IMR-90 (cell line): ENCODE results near the gene INTS11. TPM values are rescaled to one million over a fixed set of nuclear protein-coding genes. Genes with fewer than 3 reads are reported as not detected.
A peak's percentile ranks its signal among the peaks of the same experiment; 100 is the strongest.
"Not testable (repeated sequence)": the region's sequence is repeated elsewhere in the genome, so short reads cannot be mapped to it uniquely, and the experiment has no call there.

Experiments used
- ATAC-seq: fragments of 200-7000 bp; cut with Tn5 transposase; 2 replicates; pipeline ENCODE4 v1.9.1; 2020; ENCODE audit warnings: low read depth, mild to moderate bottlenecking, moderate library complexity
- BruUV-seq: library from RNA; stranded (reverse); fragments of 400-500 nt; replicated peaks from 2 replicates; lab custom pipeline; 2021; lab: Mats Ljungman, UMichigan
- CTCF ChIA-PET: fragments of 300-600 bp; formaldehyde crosslinking; extraction: SDS; loops from one replicate; lab custom pipeline; 2021; ENCODE audit warnings: antibody characterized with exemption; lab: Yijun Ruan, JAX
- POLR2A ChIA-PET: fragments of 300-600 bp; sonication (Branson Sonifier 250); formaldehyde crosslinking; loops from one replicate; lab custom pipeline; 2022; ENCODE audit warnings: antibody characterized with exemption; ENCODE audit not compliant: unreplicated experiment; lab: Charles Lee
- DNase-seq: peaks from one replicate; pipeline ENCODE4 v3.0.0; 2013
- H2AFZ ChIP-seq: replicated peaks from 2 replicates; pipeline ENCODE3; 2013; ENCODE audit warnings: low read length, mild to moderate bottlenecking; ENCODE audit not compliant: poor library complexity
- H2AK5ac ChIP-seq: 2 replicates; pipeline ENCODE4 v1.6.1; 2013; ENCODE audit warnings: low read depth, low read length, inconsistent platforms
- H2AK9ac ChIP-seq: replicated peaks from 2 replicates; pipeline ENCODE3; 2013; ENCODE audit warnings: mild to moderate bottlenecking, low read depth, low read length, moderate library complexity; ENCODE audit not compliant: poor library complexity
- H2BK120ac ChIP-seq: 2 replicates; pipeline ENCODE4 v1.6.1; 2013; ENCODE audit warnings: low read depth, low read length, inconsistent platforms
- H2BK15ac ChIP-seq: 3 replicates; pipeline ENCODE4 v1.6.1; 2013; ENCODE audit warnings: low read depth, low read length, inconsistent platforms
- H2BK20ac ChIP-seq: 2 replicates; pipeline ENCODE4 v1.6.1; 2013; ENCODE audit warnings: low read depth, mild to moderate bottlenecking, inconsistent platforms, low read length, moderate library complexity
- H2BK5ac ChIP-seq: 2 replicates; pipeline ENCODE4 v1.6.1; 2013; ENCODE audit warnings: mild to moderate bottlenecking, low read depth, low read length, inconsistent platforms; ENCODE audit not compliant: poor library complexity, severe bottlenecking
- H3K14ac ChIP-seq: replicated peaks from 2 replicates; pipeline ENCODE4 v1.6.1; 2013; ENCODE audit warnings: low read depth, low read length, inconsistent platforms
- H3K18ac ChIP-seq: 2 replicates; pipeline ENCODE4 v1.6.1; 2013; ENCODE audit warnings: low read depth, low read length, control low read depth
- H3K23ac ChIP-seq: 2 replicates; pipeline ENCODE4 v1.6.1; 2013; ENCODE audit warnings: low read depth, low read length, inconsistent platforms
- H3K27ac ChIP-seq: 2 replicates; pipeline ENCODE4 v1.5.1; 2013; ENCODE audit warnings: mild to moderate bottlenecking, control low read depth, low read length; ENCODE audit not compliant: insufficient read depth
- H3K27me3 ChIP-seq: 2 replicates; pipeline ENCODE4 v1.6.1; 2013; ENCODE audit warnings: low read length; ENCODE audit not compliant: control insufficient read depth, insufficient read depth
- H3K36me3 ChIP-seq: 2 replicates; pipeline ENCODE4 v1.6.1; 2013; ENCODE audit warnings: low read length, mixed read lengths; ENCODE audit not compliant: control insufficient read depth, insufficient read depth
- H3K4ac ChIP-seq: 2 replicates; pipeline ENCODE4 v1.6.1; 2013; ENCODE audit warnings: low read depth, low read length, inconsistent platforms
- H3K4me1 ChIP-seq: 2 replicates; pipeline ENCODE4 v1.6.1; 2013; ENCODE audit warnings: low read length, mixed read lengths; ENCODE audit not compliant: control insufficient read depth, insufficient read depth
- H3K4me2 ChIP-seq: 2 replicates; pipeline ENCODE4 v1.6.1; 2013; ENCODE audit warnings: low read depth, mild to moderate bottlenecking, control low read depth, low read length, moderate library complexity
- H3K4me3 ChIP-seq: 2 replicates; pipeline ENCODE4 v1.5.1; 2013; ENCODE audit warnings: low read depth, mild to moderate bottlenecking, control low read depth, low read length, moderate library complexity; ENCODE audit not compliant: insufficient read depth
- H3K56ac ChIP-seq: 2 replicates; pipeline ENCODE4 v1.6.1; 2013; ENCODE audit warnings: low read length, inconsistent platforms; ENCODE audit not compliant: insufficient read depth; ENCODE audit errors: extremely low read depth
- H3K79me1 ChIP-seq, 2 experiments: 2 replicates each; pipeline ENCODE4 v1.6.1; 2013; ENCODE audit warnings: low read length in 2 of 2, inconsistent platforms in 1 of 2, low read depth in 1 of 2
- H3K9ac ChIP-seq: 2 replicates; pipeline ENCODE4 v1.6.1; 2013; ENCODE audit warnings: low read depth, low read length, control low read depth
- H3K9me1 ChIP-seq: 2 replicates; pipeline ENCODE4 v1.6.1; 2013; ENCODE audit warnings: low read length, inconsistent platforms; ENCODE audit not compliant: insufficient read depth
- H3K9me3 ChIP-seq: 2 replicates; pipeline ENCODE4 v1.6.1; 2013; ENCODE audit warnings: low read length; ENCODE audit not compliant: control insufficient read depth, insufficient read depth
- H4K20me1 ChIP-seq: 2 replicates; pipeline ENCODE4 v1.6.1; 2013; ENCODE audit warnings: low read length, inconsistent platforms; ENCODE audit not compliant: insufficient read depth
- H4K5ac ChIP-seq: 2 replicates; pipeline ENCODE4 v1.6.1; 2013; ENCODE audit warnings: mild to moderate bottlenecking, low read depth, low read length, control low read depth
- H4K8ac ChIP-seq, 2 experiments: 2 replicates each; pipeline ENCODE4 v1.6.1; 2013; ENCODE audit warnings: low read depth in 2 of 2, low read length in 2 of 2, control low read depth in 1 of 2, inconsistent platforms in 1 of 2
- H4K91ac ChIP-seq: 2 replicates; pipeline ENCODE4 v1.6.1; 2013; ENCODE audit warnings: low read depth, low read length, inconsistent platforms; ENCODE audit not compliant: insufficient read depth
- BHLHE40 ChIP-seq: fragments of 150-350 bp; IDR thresholded peaks from 2 replicates; pipeline ENCODE4 v1.6.1; 2016; ENCODE audit warnings: mild to moderate bottlenecking, low read depth, low read length
- CEBPB ChIP-seq: IDR thresholded peaks from 2 replicates; pipeline ENCODE4 v1.6.1; 2012; ENCODE audit warnings: low read depth, low read length, improper control_type of control experiment
- CHD1 ChIP-seq: IDR thresholded peaks from 2 replicates; pipeline ENCODE4 v1.6.1; 2012; ENCODE audit warnings: low read depth, low read length, improper control_type of control experiment
- ELK1 ChIP-seq: fragments of 150-350 bp; IDR thresholded peaks from 2 replicates; pipeline ENCODE4 v1.6.1; 2016; ENCODE audit warnings: low read depth, mild to moderate bottlenecking, low read length, moderate library complexity, borderline replicate concordance
- FOS ChIP-seq: fragments of 150-350 bp; IDR thresholded peaks from 2 replicates; pipeline ENCODE4 v1.6.1; 2016; ENCODE audit warnings: low read depth, low read length
- MAFK ChIP-seq: IDR thresholded peaks from 2 replicates; pipeline ENCODE4 v1.6.1; 2012; ENCODE audit warnings: low read depth, low read length, improper control_type of control experiment
- POLR2A ChIP-seq: IDR thresholded peaks from 2 replicates; pipeline ENCODE4 v1.6.1; 2012; ENCODE audit warnings: mild to moderate bottlenecking, low read depth, low read length
- SMC3 ChIP-seq: fragments of 150-350 bp; IDR thresholded peaks from 2 replicates; pipeline ENCODE4 v1.6.1; 2016; ENCODE audit warnings: low read depth, mild to moderate bottlenecking, antibody characterized with exemption, low read length, moderate library complexity
- WGBS, 2 experiments: methylation state at CpG; one replicate each; pipeline versions ENCODE4 v1.1.5 to v1.1.7; 2013; ENCODE audit warnings: missing lambda C conversion rate in 2 of 2; ENCODE audit not compliant: insufficient read length in 1 of 2; ENCODE audit errors: extremely low coverage in 2 of 2; 5-methylcytosine and 5-hydroxymethylcytosine counted together
- dilution Hi-C: fragments of 300-500 bp; cut with HindIII; formaldehyde crosslinking; loops from one replicate; pipeline ENCODE4 v1.14.3; 2018; ENCODE audit warnings: low sequenced_read_pairs; ENCODE audit not compliant: unreplicated experiment
- in situ Hi-C: fragments of 300-500 bp; cut with MboI; formaldehyde crosslinking; loops from 3 replicates; pipeline ENCODE4 v1.14.3; 2019; ENCODE audit warnings: low sequenced_read_pairs, inconsistent platforms, mixed read lengths
- intact Hi-C: fragments of 100-400 bp; cut with micrococcal nuclease; formaldehyde crosslinking; loops from 2 replicates; pipeline ENCODE4 v1.10.0; 2022
- polyA plus RNA-seq, 3 experiments: library from polyadenylated mRNA; depleted of rRNA; stranded (reverse); fragments of >200 nt; gene quantifications; 2 replicates each; pipeline ENCODE4 v1.2.3, GENCODE V29; 2012; ENCODE audit warnings: low replicate concordance in 1 of 3
- total RNA-seq: library from RNA; depleted of rRNA; stranded (reverse); fragments of >200 nt; gene quantifications from 2 replicates; pipeline ENCODE4 v1.2.3, GENCODE V29; 2012

The INTS11 gene
- total and polyA plus RNA-seq, 2 of the 4 experiments (the other 2 are of a cell fraction) = 56.1 to 123 TPM

GRCh38 chr1:1317420-1317819, 7.0 kb downstream of the INTS11 start:
- Histone ChIP-seq H3K27me3 (no peaks in the 10 kb centered on the region), H2BK20ac (no peak overlapping the region), H3K4me1 (peaks cover 11% of the 10 kb centered on the region; the same call in 1 of the 2 replicates), H4K91ac (no peak overlapping the region), H3K18ac (no peak overlapping the region), H2BK120ac (no peak overlapping the region), H3K36me3 (peaks cover 59% of the 10 kb centered on the region), H3K9me3 (no peaks in the 10 kb centered on the region), H3K4me3 (no peak overlapping the region), H3K14ac (no peak overlapping the region), H2BK15ac (no peak overlapping the region), H3K56ac (no peak overlapping the region), H4K5ac (no peak overlapping the region), H3K23ac (no peak overlapping the region), H3K4me2 (no peak overlapping the region), H2AK5ac (0 out of 2 replicates have a peak overlapping the region, but pooled peaks have one; percentile 0), H2AFZ (no peak overlapping the region), H3K4ac (peak overlapping the region; percentile 35; the same call in 1 of the 2 replicates), H3K79me1 (peaks cover 14 to 74% of the 10 kb centered on the region in 2 experiments), H4K8ac (no peak overlapping the region), H3K9me1 (peaks cover 4% of the 10 kb centered on the region), H3K27ac (no peak overlapping the region; the same call in 1 of the 2 replicates), H3K9ac (no peak overlapping the region), H2BK5ac (no peak overlapping the region), H2AK9ac (no peak overlapping the region), H4K20me1 (peaks cover 75% of the 10 kb centered on the region)
- TF ChIP-seq CHD1 (no peak), FOS (no peak), POLR2A (no peak), SMC3 (no peak), BHLHE40 (no peak), MAFK (no peak), CEBPB (no peak), ELK1 (no peak)
- ChIA-PET CTCF (no interaction called here), POLR2A (no interaction called here)
- no peak for DNase-seq
- in situ Hi-C loops = no loop called here
- no TSS peak for BruUV-seq
- intact Hi-C loops = no loop called here
- no peak for ATAC-seq
- dilution Hi-C loops = no loop called here
- 92% methylated on average over 3 of the region's 6 CpGs; no CpG with 5 or more reads in 1 of the 2 experiments for WGBS, 2 experiments

GRCh38 chr1:1316199-1316598, 8.3 kb downstream of the INTS11 start:
- H3K9me3 ChIP-seq, H3K4me2 ChIP-seq, intact Hi-C loops, ATAC-seq, H3K14ac ChIP-seq, H3K4ac ChIP-seq, H4K8ac ChIP-seq, H3K27ac ChIP-seq, H2AK9ac ChIP-seq, BruUV-seq, H2AFZ ChIP-seq, H2BK15ac ChIP-seq, H2BK20ac ChIP-seq, in situ Hi-C loops, H2BK5ac ChIP-seq, dilution Hi-C loops, H2BK120ac ChIP-seq, H3K4me1 ChIP-seq, H2AK5ac ChIP-seq, H3K9ac ChIP-seq, H3K9me1 ChIP-seq, H3K27me3 ChIP-seq, H4K5ac ChIP-seq, CTCF ChIA-PET, H4K91ac ChIP-seq, H3K4me3 ChIP-seq, POLR2A ChIA-PET, H3K23ac ChIP-seq, H3K18ac ChIP-seq, DNase-seq, H3K56ac ChIP-seq: not testable (repeated sequence)
- Histone ChIP-seq H4K20me1 (peaks cover 70% of the 10 kb centered on the region), H3K79me1 (peaks cover 16 to 64% of the 10 kb centered on the region in 2 experiments), H3K36me3 (peaks cover 67% of the 10 kb centered on the region)
- 72% methylated on average over 3 of the region's 8 CpGs; no CpG with 5 or more reads in 1 of the 2 experiments for whole genome bisulfite sequencing, 2 experiments
